ENCODE data around the gene CARHSP1.
"Not testable (repeated sequence)": the region's sequence is repeated elsewhere in the genome, so short reads cannot be mapped to it uniquely, and the experiment has no call there.

Gene CARHSP1

GRCh38 chr16:8872071-8872470 is 3.3 kb upstream of the CARHSP1 start:
- no peak for DNase-seq (ENCODE audit: low read depth in 2 of 2)

- not testable (repeated sequence) for DNase-seq (ENCODE audit: low read depth in 2 of 2)
Measured at GRCh38 chr16:8869988-8870241, 1.1 kb upstream of the CARHSP1 start.

- DNase-seq (ENCODE audit: low read depth in 2 of 2), result no peak
Measured at GRCh38 chr16:8869212-8869987, 594 bp upstream of the CARHSP1 start.

- DNase-seq (ENCODE audit: low read depth in 2 of 2), result no peak
Measured at GRCh38 chr16:8867932-8868415, 832 bp downstream of the CARHSP1 start.

- DNase-seq (ENCODE audit: low read depth in 2 of 2), result no peak
Measured at GRCh38 chr16:8867216-8867931, 1.4 kb downstream of the CARHSP1 start.

GRCh38 chr16:8866884-8867215 is 2.0 kb downstream of the CARHSP1 start:
- DNase-seq (ENCODE audit: low read depth in 2 of 2), result no peak

- no peak for DNase-seq (ENCODE audit: low read depth in 2 of 2)
Measured at GRCh38 chr16:8866118-8866883, 2.5 kb downstream of the CARHSP1 start.

- no peak for DNase-seq (ENCODE audit: low read depth in 2 of 2)
Measured at GRCh38 chr16:8865145-8865882, 3.5 kb downstream of the CARHSP1 start.

- no peak for DNase-seq (ENCODE audit: low read depth in 2 of 2)
Measured at GRCh38 chr16:8864480-8865110, 4.2 kb downstream of the CARHSP1 start.

- DNase-seq (ENCODE audit: low read depth in 2 of 2), result no peak
Measured at GRCh38 chr16:8863594-8864424, 5.0 kb downstream of the CARHSP1 start.

GRCh38 chr16:8862309-8863130 is 6.3 kb downstream of the CARHSP1 start:
- DNase-seq (ENCODE audit: low read depth in 2 of 2), result no peak

- DNase-seq (ENCODE audit: low read depth in 2 of 2), result no peak
Measured at GRCh38 chr16:8861563-8862308, 7.1 kb downstream of the CARHSP1 start.

GRCh38 chr16:8859913-8860881 is 8.6 kb downstream of the CARHSP1 start:
- no peak for DNase-seq (ENCODE audit: low read depth in 2 of 2)

GRCh38 chr16:8858994-8859912 is 9.6 kb downstream of the CARHSP1 start:
- no peak for DNase-seq (ENCODE audit: low read depth in 2 of 2)

GRCh38 chr16:8855972-8856371 is 12.8 kb downstream of the CARHSP1 start:
- no peak for DNase-seq (ENCODE audit: low read depth in 2 of 2)

- DNase-seq (ENCODE audit: low read depth in 2 of 2), result no peak
Measured at GRCh38 chr16:8855051-8855786, 13.6 kb downstream of the CARHSP1 start.
